ENCODE results near the gene FRMD4B.

- TF ChIP-seq CTCF (IDR thresholded peaks at IDR 0.05) (peak; percentile 74 to 94 (median 92)), POLR2AphosphoS5 (IDR thresholded peaks at IDR 0.05) (peak in 2 of 3 donors; percentile 77 to 90), POLR2A (IDR thresholded peaks at IDR 0.05) (no peak)
These were observed 79.4 kb downstream of the FRMD4B start for GRCh38 chr3:69306239-69307185.
